HepG2 (cell line): Measurements from ENCODE around the gene DRAM1. TPM values are rescaled to one million over a fixed set of nuclear protein-coding genes. Genes with fewer than 3 reads are reported as not detected.

Experiments
- ATAC-seq: fragments of 200-7000 bp; cut with Tn5 transposase; 3 replicates; pipeline ENCODE4 v1.9.1; 2020; ENCODE audit warnings: mild to moderate bottlenecking, moderate library complexity
- Bru-seq: library from RNA; stranded (reverse); fragments of 400-500 nt; gene quantifications from one replicate; lab custom pipeline; 2021; lab: Mats Ljungman, UMichigan
- BruChase-seq, 2 experiments: library from RNA; stranded (reverse); fragments of 400-500 nt; gene quantifications; one replicate each; lab custom pipeline; 2021; lab: Mats Ljungman, UMichigan
- BruUV-seq: library from RNA; stranded (reverse); fragments of 400-500 nt; replicated peaks from 2 replicates; lab custom pipeline; 2021; lab: Mats Ljungman, UMichigan
- CTCF ChIA-PET: fragments of 300-600 bp; formaldehyde crosslinking; extraction: SDS; loops from one replicate; lab custom pipeline; 2021; ENCODE audit warnings: low total read pairs, inconsistent platforms, low intra/inter-chr PET ratio; lab: Yijun Ruan, JAX
- POLR2A ChIA-PET: fragments of 350-600 bp; sonication (Branson Sonifier 250); formaldehyde crosslinking; loops from one replicate; lab custom pipeline; 2020; ENCODE audit warnings: antibody characterized with exemption, inconsistent platforms; lab: Yijun Ruan, JAX
- DNase-seq: peaks from one replicate; pipeline ENCODE4 v3.0.0-alpha.2; 2015; ENCODE audit warnings: low spot score
- FAIRE-seq: peaks from 3 replicates; lab custom pipeline; 2011; peaks lifted over from hg19 to GRCh38; lab: Jason Lieb, UNC
- H2AFZ ChIP-seq: one replicate; pipeline ENCODE4 v1.6.1; 2011; ENCODE audit warnings: low read length, inconsistent platforms
- H3K27ac ChIP-seq: fragments of 300-600 bp; 3 replicates; pipeline ENCODE4 v1.8.0; 2011; ENCODE audit warnings: mixed run types, mild to moderate bottlenecking, mixed read lengths, low read length, inconsistent platforms; ENCODE audit not compliant: insufficient read depth; ENCODE audit errors: extremely low read length
- H3K27me3 ChIP-seq, 2 experiments: fragments of 200-600 bp in 1 of 2; 2 replicates in 1 of 2; 3 replicates in 1 of 2; pipeline versions ENCODE4 v1.6.0 to v1.8.0; 2011; ENCODE audit warnings: low read length in 2 of 2, mild to moderate bottlenecking in 2 of 2, moderate library complexity in 2 of 2, inconsistent platforms in 1 of 2; ENCODE audit not compliant: insufficient read depth in 2 of 2, control insufficient read depth in 1 of 2
- H3K36me3 ChIP-seq, 2 experiments: fragments of 200-600 bp in 1 of 2; replicated peaks in 1 of 2; 2 replicates in 1 of 2; 3 replicates in 1 of 2; pipeline versions ENCODE4 v1.5.1 to v1.8.0; 2011; ENCODE audit warnings: low read length in 2 of 2, inconsistent platforms in 1 of 2; ENCODE audit not compliant: insufficient read depth in 2 of 2, control insufficient read depth in 1 of 2
- H3K4me1 ChIP-seq: 2 replicates; pipeline ENCODE4 v1.5.1; 2012; ENCODE audit warnings: low read length, inconsistent platforms; ENCODE audit not compliant: insufficient read depth
- H3K4me2 ChIP-seq: 2 replicates; pipeline ENCODE4 v1.6.0; 2011; ENCODE audit warnings: low read depth, low read length, inconsistent platforms
- H3K4me3 ChIP-seq, 3 experiments: fragments of 200-600 bp in 1 of 3; sonication (generic), shearing (Covaris generic) in 1 of 3; replicated peaks in 1 of 3; 2 replicates each; pipeline ENCODE4 v1.5.1; 2011 to 2016; ENCODE audit warnings: low read length in 3 of 3, inconsistent platforms in 2 of 3, low read depth in 2 of 3, mild to moderate bottlenecking in 2 of 3, control low read depth in 1 of 3, mixed read lengths in 1 of 3; ENCODE audit not compliant: insufficient read depth in 1 of 3
- H3K79me2 ChIP-seq: one replicate; pipeline ENCODE4 v1.6.1; 2011; ENCODE audit warnings: low read length, inconsistent platforms; ENCODE audit not compliant: insufficient read depth
- H3K9ac ChIP-seq: 2 replicates; pipeline ENCODE4 v1.6.0; 2011; ENCODE audit warnings: mild to moderate bottlenecking, low read depth, low read length, inconsistent platforms; ENCODE audit not compliant: insufficient read depth
- H3K9me3 ChIP-seq: 2 replicates; pipeline ENCODE4 v1.5.1; 2012; ENCODE audit warnings: mild to moderate bottlenecking, low read length
- H4K20me1 ChIP-seq: 2 replicates; pipeline ENCODE4 v1.6.0; 2011; ENCODE audit warnings: inconsistent platforms, mild to moderate bottlenecking, low read length, moderate library complexity; ENCODE audit not compliant: insufficient read depth
- CTCF ChIP-seq: sonication (generic); formaldehyde crosslinking; IDR thresholded peaks from 2 replicates; pipeline ENCODE4 v1.5.0; 2020; ENCODE audit warnings: mild to moderate bottlenecking, missing genetic modification reagents, moderate library complexity
- KLF16 ChIP-seq, 2 experiments: sonication (generic) in 1 of 2; formaldehyde crosslinking in 1 of 2; IDR thresholded peaks; 2 replicates each; pipeline versions ENCODE4 v1.6.1 to v1.8.0; 2016 to 2023; ENCODE audit warnings: missing genetic modification reagents in 2 of 2, missing compliant biosample characterization in 1 of 2
- MEF2D ChIP-seq: sonication (generic); formaldehyde crosslinking; IDR thresholded peaks from 2 replicates; pipeline ENCODE4 v1.5.1; 2020; ENCODE audit warnings: mild to moderate bottlenecking, missing genetic modification reagents
- SETDB1 ChIP-seq: sonication (generic); formaldehyde crosslinking; IDR thresholded peaks from 2 replicates; pipeline ENCODE4 v1.5.1; 2020; ENCODE audit warnings: missing genetic modification reagents, mild to moderate bottlenecking, borderline replicate concordance
- SMAD1 ChIP-seq: sonication (generic); formaldehyde crosslinking; IDR thresholded peaks from 2 replicates; pipeline ENCODE4 v1.4.0; 2020; ENCODE audit warnings: missing genetic modification reagents, low read depth, mild to moderate bottlenecking, borderline replicate concordance
- ZNF30 ChIP-seq: sonication (generic); formaldehyde crosslinking; IDR thresholded peaks from 2 replicates; pipeline ENCODE4 v1.5.0; 2020; ENCODE audit warnings: mild to moderate bottlenecking, missing genetic modification reagents
- ZNF687 ChIP-seq: sonication (generic); formaldehyde crosslinking; IDR thresholded peaks from 2 replicates; pipeline ENCODE4 v1.5.1; 2020; ENCODE audit warnings: mild to moderate bottlenecking, missing genetic modification reagents, moderate library complexity
- ZNF75D ChIP-seq: sonication (generic); formaldehyde crosslinking; IDR thresholded peaks from 2 replicates; pipeline ENCODE4 v1.8.1; 2023; ENCODE audit warnings: missing genetic modification reagents, mild to moderate bottlenecking, borderline replicate concordance
- WGBS: methylation state at CpG from one replicate; pipeline ENCODE4 v1.1.6; 2017; ENCODE audit warnings: low lambda C conversion rate; 5-methylcytosine and 5-hydroxymethylcytosine counted together
- in situ Hi-C: cut with HindIII; loops from 2 replicates; pipeline ENCODE4 v1.10.0; 2017; ENCODE audit warnings: low pct_unique_long_range_greater_than_20kb; ENCODE audit not compliant: extremely low pct_ligation_motif_present
- intact Hi-C: fragments of 100-400 bp; cut with micrococcal nuclease; formaldehyde crosslinking; loops from one replicate; pipeline ENCODE4 v1.10.0; 2022; ENCODE audit not compliant: unreplicated experiment
- long read RNA-seq, 2 experiments: library from RNA in 1 of 2; library from polyadenylated mRNA in 1 of 2; stranded (forward) in 1 of 2; unstranded in 1 of 2; transcript quantifications; one replicate each; pipeline ENCODE4 v2.0.0, GENCODE V29; 2019 to 2022
- polyA minus RNA-seq, 3 experiments: library from RNA; depleted of rRNA, polyadenylated mRNA; stranded (reverse); fragments of >200 nt; gene quantifications; 2 replicates each; pipeline ENCODE4 v1.2.3, GENCODE V29; 2011; ENCODE audit warnings: low replicate concordance in 1 of 3
- polyA plus RNA-seq, 8 experiments: library from polyadenylated mRNA; depleted of rRNA in 3 of 8; stranded (reverse) in 7 of 8; unstranded in 1 of 8; fragments of >200 nt; fragmentation: Illumina TruSeq in 4 of 8; extraction: Trizol in 4 of 8; gene quantifications; 2 replicates each; pipeline versions ENCODE4 v1.2.1 to v1.2.3, GENCODE V29; 2011 to 2016; ENCODE audit warnings: low read depth in 4 of 8, missing spikeins in 1 of 8, mixed read lengths in 1 of 8; ENCODE audit not compliant: insufficient read depth in 1 of 8
- total RNA-seq, 5 experiments: library from RNA; depleted of rRNA; stranded (reverse); fragments of >200 nt; fragmentation: Illumina TruSeq; extraction: Trizol; gene quantifications; 2 replicates each; pipeline ENCODE4 v1.2.3, GENCODE V29; 2016; ENCODE audit warnings: low read depth in 1 of 5
- TF ChIP-seq, protein P1 (sequence below): sonication (generic); formaldehyde crosslinking; IDR thresholded peaks from 2 replicates; pipeline ENCODE4 v1.8.1; 2023; ENCODE audit warnings: mild to moderate bottlenecking, missing genetic modification reagents, borderline replicate concordance

Gene DRAM1
- 18.1 and 20.9 TPM in 2 replicates for total RNA-seq (2016; rRNA removed; fragmentation: Illumina TruSeq; extraction: Trizol)
- total RNA-seq (2016; cell fraction: cytosol; rRNA removed; fragmentation: Illumina TruSeq; extraction: Trizol; ENCODE audit: low read depth), result 11.5 and 14.6 TPM in 2 replicates
- 15.8 and 19.6 TPM in 2 replicates for total RNA-seq (2016; cell fraction: insoluble cytoplasmic fraction; rRNA removed; fragmentation: Illumina TruSeq; extraction: Trizol)
- total RNA-seq (2016; cell fraction: membrane; rRNA removed; fragmentation: Illumina TruSeq; extraction: Trizol), result 26.0 and 26.2 TPM in 2 replicates
- total RNA-seq (2016; cell fraction: nucleus; rRNA removed; fragmentation: Illumina TruSeq; extraction: Trizol), result 20.6 and 21.4 TPM in 2 replicates
- 31.2 and 32.6 TPM in 2 replicates for polyA plus RNA-seq (2011; rRNA removed)
- 23.6 and 32.3 TPM in 2 replicates for polyA plus RNA-seq (2011; cell fraction: cytosol; rRNA removed)
- 11.3 and 11.9 TPM in 2 replicates for polyA plus RNA-seq (2011; cell fraction: nucleus; rRNA removed)
- 20.1 and 41.9 TPM in 2 replicates for polyA plus RNA-seq (2012)
- 18.7 and 22.4 TPM in 2 replicates for polyA plus RNA-seq (2016; cell fraction: cytosol; fragmentation: Illumina TruSeq; extraction: Trizol; ENCODE audit: low read depth)
- 19.3 and 21.9 TPM in 2 replicates for polyA plus RNA-seq (2016; cell fraction: insoluble cytoplasmic fraction; fragmentation: Illumina TruSeq; extraction: Trizol; ENCODE audit: low read depth)
- 22.0 and 22.8 TPM in 2 replicates for polyA plus RNA-seq (2016; cell fraction: membrane; fragmentation: Illumina TruSeq; extraction: Trizol; ENCODE audit: low read depth)
- 32.2 and 34.3 TPM in 2 replicates for polyA plus RNA-seq (2016; cell fraction: nucleus; fragmentation: Illumina TruSeq; extraction: Trizol; ENCODE audit: insufficient read depth, low read depth)
- 30.9 and 36.6 TPM in 2 replicates for polyA minus RNA-seq (2011; rRNA and poly(A)+ RNA removed; ENCODE audit: low replicate concordance)
- polyA minus RNA-seq (2011; cell fraction: cytosol; rRNA and poly(A)+ RNA removed), result 22.9 and 27.9 TPM in 2 replicates
- 34.3 and 35.8 TPM in 2 replicates for polyA minus RNA-seq (2011; cell fraction: nucleus; rRNA and poly(A)+ RNA removed)
- percentile 71 among the genes with signal in this experiment for Bru-seq, nascent RNA
- percentile 86 among the genes with signal in this experiment for BruChase-seq, experiment 1, labeled RNA remaining after a 6-hour chase
- percentile 77 among the genes with signal in this experiment for BruChase-seq, experiment 2, labeled RNA remaining after a 2-hour chase
- long read RNA-seq, experiment 1, transcript DRAM1-201 (7 exons, 3,519 nt), result major isoform, 26 of 49 reads
- long read RNA-seq, experiment 1, partial matches to known transcripts, result 2 of 49 reads
- long read RNA-seq, experiment 1, other reads (novel, unspliced or antisense), result 19 of 49 reads
- long read RNA-seq, experiment 2, transcript DRAM1-201 (7 exons, 3,519 nt), result major isoform, 19 of 164 reads
- long read RNA-seq, experiment 2, partial matches to known transcripts, result 29 of 164 reads
- long read RNA-seq, experiment 2, other reads (novel, unspliced or antisense), result 115 of 164 reads

DNA sequence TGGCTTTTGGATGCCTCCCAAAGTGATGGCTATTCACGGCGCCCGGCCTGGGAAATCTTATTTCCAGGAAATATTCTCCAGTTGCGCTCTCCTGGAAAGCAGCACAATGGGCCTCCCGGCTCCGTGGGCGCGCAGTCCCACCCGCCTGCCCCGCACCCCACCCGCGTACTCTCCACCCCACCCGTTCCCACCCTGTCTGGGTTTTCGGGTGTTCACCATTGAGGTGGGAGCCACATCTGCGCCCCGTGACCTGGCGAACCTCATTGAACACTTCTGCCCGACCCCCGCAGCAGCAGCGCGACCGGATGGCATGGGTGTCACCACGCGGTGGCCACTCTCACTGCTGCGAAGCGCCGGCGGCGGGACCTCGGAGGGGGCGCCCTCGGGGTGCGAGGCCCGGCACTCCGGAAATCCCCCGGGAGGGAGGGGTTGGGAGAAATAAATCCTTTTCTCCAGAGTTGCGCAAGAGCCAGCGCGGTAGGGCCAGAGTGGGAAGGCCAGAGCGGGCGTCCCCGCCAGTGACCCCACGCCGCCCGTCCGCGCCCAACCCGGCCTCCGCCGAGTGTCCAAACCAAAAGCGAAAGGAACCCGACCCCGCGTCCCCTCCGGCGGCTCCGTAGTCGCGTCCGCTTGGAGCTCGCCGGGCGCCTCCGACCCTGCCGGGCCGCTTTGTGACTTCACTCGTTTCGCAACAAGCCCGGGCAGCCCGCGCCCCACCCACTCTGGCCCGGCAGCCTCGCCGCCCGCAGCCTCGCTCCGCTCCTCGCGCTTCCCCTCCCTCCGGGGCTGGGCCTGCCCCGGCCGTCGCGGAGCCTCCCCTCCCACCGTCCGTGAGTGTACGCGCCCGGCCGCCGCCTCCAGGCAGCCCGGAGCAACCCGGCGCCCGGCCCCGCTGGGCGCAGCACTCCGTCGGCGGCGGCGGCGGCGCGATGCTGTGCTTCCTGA lies at the start of gene DRAM1:
Gene DRAM1 (plus strand): TSS at position 720 of the 945 bp plus-strand sequence. CDS start 210 bp downstream, at position 930.
- FAIRE-seq, result no peak
- Histone ChIP-seq H3K4me2 (peak within 1 kb of the TSS; percentile 94), H3K4me1 (peaks cover 53% of the 10 kb centered on the region), H3K4me3 (peak within 1 kb of the TSS; percentile 81 to 89 (median 85)), H3K36me3 (peaks cover 0 to 4% of the 10 kb centered on the region in 2 experiments; a peak in 1 of 5 replicates), H3K27me3 (no peaks in the 10 kb centered on the region; a peak in 1 of 5 replicates), H3K9me3 (no peaks in the 10 kb centered on the region), H4K20me1 (no peaks in the 10 kb centered on the region), H3K79me2 (peaks cover 31% of the 10 kb centered on the region), H2AFZ (peak within 1 kb of the TSS; percentile 39), H3K27ac (peak within 1 kb of the TSS; percentile 93), H3K9ac (peak within 1 kb of the TSS; percentile 88)
- peak; percentile 79 for DNase-seq
- in situ Hi-C loops, result no loop called here
- ChIA-PET POLR2A (interaction anchor here (0.9 to 1.8 kb wide), 3 partner anchors 10 to 46 kb away, joined by 6 to 13 read pairs (median 6); partner anchors contain the start of gene GNPTAB), CTCF (no interaction called here)
- no TSS peak for BruUV-seq
- peak; percentile 89 for ATAC-seq
- WGBS, result 2% methylated on average over 17 of the region's 105 CpGs
- intact Hi-C loops, result no loop called here
- TF ChIP-seq SETDB1 (CRISPR knock-in tag) (no peak), KLF16 (CRISPR knock-in tag; IDR thresholded peaks at IDR 0.05) (peak in 1 of 2 experiments; percentile 89; a peak in 1 of 4 replicates), ZNF75D (CRISPR knock-in tag) (peak; percentile 89; the same call in 1 of the 2 replicates), SMAD1 (no peak), ZNF30 (CRISPR knock-in tag) (peak; percentile 62; the same call in 1 of the 2 replicates), MEF2D (CRISPR knock-in tag) (0 out of 2 replicates have a peak, but pooled peaks have one; percentile 66), CTCF (CRISPR knock-in tag) (peak; percentile 65), ZNF687 (CRISPR knock-in tag) (peak; percentile 95)
- TF ChIP-seq, protein P1, sequence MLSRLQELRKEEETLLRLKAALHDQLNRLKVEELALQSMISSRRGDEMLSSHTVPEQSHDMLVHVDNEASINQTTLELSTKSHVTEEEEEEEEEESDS (CRISPR knock-in tag), result no peak
